Liver (tissue), 9 donors: ENCODE data around the gene STK33. TPM values are rescaled to one million over a fixed set of nuclear protein-coding genes. Genes with fewer than 3 reads are reported as not detected.

Source experiments
- DNase-seq: peaks from one replicate; pipeline ENCODE4 v3.0.0-alpha.2; 2017; ENCODE audit warnings: low spot score
- H3K27ac ChIP-seq, 2 donors: one replicate each; pipeline ENCODE4 v1.7.0; 2013; ENCODE audit warnings: inconsistent platforms in 2 of 2, low read length in 2 of 2, control low read depth in 1 of 2, low read depth in 1 of 2, mild to moderate bottlenecking in 1 of 2
- H3K27me3 ChIP-seq, 4 donors: one replicate each; pipeline versions ENCODE4 v1.6.1 to v1.7.0; 2013; ENCODE audit warnings: low read length in 3 of 4, inconsistent platforms in 1 of 4, mild to moderate bottlenecking in 1 of 4, moderate library complexity in 1 of 4; ENCODE audit not compliant: control insufficient read depth in 4 of 4, insufficient read depth in 4 of 4
- H3K36me3 ChIP-seq, 4 donors: one replicate each; pipeline versions ENCODE4 v1.6.1 to v1.7.0; 2013; ENCODE audit warnings: low read length in 3 of 4, mild to moderate bottlenecking in 3 of 4, low read depth in 1 of 4, moderate library complexity in 1 of 4; ENCODE audit not compliant: control insufficient read depth in 4 of 4, insufficient read depth in 3 of 4
- H3K4me1 ChIP-seq, 4 donors: one replicate each; pipeline versions ENCODE4 v1.6.1 to v1.7.0; 2013; ENCODE audit warnings: low read length in 3 of 4, mild to moderate bottlenecking in 3 of 4, moderate library complexity in 1 of 4; ENCODE audit not compliant: control insufficient read depth in 4 of 4, insufficient read depth in 4 of 4
- H3K4me3 ChIP-seq, 3 donors: one replicate each; pipeline versions ENCODE4 v1.6.1 to v1.7.0; 2013; ENCODE audit warnings: low read length in 3 of 3, control low read depth in 1 of 3, low read depth in 1 of 3, mild to moderate bottlenecking in 1 of 3
- H3K9ac ChIP-seq, 2 donors: one replicate each; pipeline ENCODE4 v1.7.0; 2013; ENCODE audit warnings: low read length in 2 of 2, mild to moderate bottlenecking in 2 of 2, moderate library complexity in 2 of 2, control low read depth in 1 of 2, low read depth in 1 of 2
- H3K9me3 ChIP-seq, 4 donors: one replicate each; pipeline versions ENCODE4 v1.6.1 to v1.7.0; 2013; ENCODE audit warnings: low read length in 3 of 4; ENCODE audit not compliant: control insufficient read depth in 4 of 4
- EGR1 ChIP-seq, 2 donors: IDR thresholded peaks; 2 replicates each; pipeline ENCODE4 v1.6.1; 2016 to 2018; ENCODE audit warnings: antibody characterized with exemption in 2 of 2, low read depth in 2 of 2
- FOXA1 ChIP-seq: IDR thresholded peaks from 2 replicates; pipeline ENCODE4 v1.6.1; 2016; ENCODE audit warnings: antibody characterized with exemption
- FOXA2 ChIP-seq: IDR thresholded peaks from 2 replicates; pipeline ENCODE4 v1.6.1; 2016; ENCODE audit warnings: antibody characterized with exemption
- GABPA ChIP-seq, 2 donors: IDR thresholded peaks in 1 of 2; conservative IDR thresholded peaks in 1 of 2; 2 replicates each; pipeline ENCODE4 v1.6.1; 2016; ENCODE audit warnings: antibody characterized with exemption in 2 of 2, mild to moderate bottlenecking in 1 of 2, moderate library complexity in 1 of 2
- HNF4A ChIP-seq, 2 donors: conservative IDR thresholded peaks; 2 replicates each; pipeline ENCODE4 v1.6.1; 2016; ENCODE audit warnings: antibody characterized with exemption in 2 of 2, mild to moderate bottlenecking in 2 of 2
- HNF4G ChIP-seq: IDR thresholded peaks from 2 replicates; pipeline ENCODE4 v1.6.1; 2016; ENCODE audit warnings: antibody characterized with exemption
- JUND ChIP-seq, 2 donors: IDR thresholded peaks; 2 replicates each; pipeline ENCODE4 v1.6.1; 2016; ENCODE audit warnings: antibody characterized with exemption in 2 of 2
- MAX ChIP-seq: IDR thresholded peaks from 2 replicates; pipeline ENCODE4 v1.6.1; 2016; ENCODE audit warnings: antibody characterized with exemption
- RAD21 ChIP-seq, 2 donors: IDR thresholded peaks; 2 replicates each; pipeline ENCODE4 v1.6.1; 2016; ENCODE audit warnings: antibody characterized with exemption in 2 of 2, mild to moderate bottlenecking in 2 of 2
- REST ChIP-seq: IDR thresholded peaks from 2 replicates; pipeline ENCODE4 v1.6.1; 2016; ENCODE audit warnings: antibody characterized with exemption, mild to moderate bottlenecking
- TAF1 ChIP-seq: conservative IDR thresholded peaks from 2 replicates; pipeline ENCODE4 v1.6.1; 2016; ENCODE audit warnings: antibody characterized with exemption, mild to moderate bottlenecking
- YY1 ChIP-seq: IDR thresholded peaks from 2 replicates; pipeline ENCODE4 v1.6.1; 2016; ENCODE audit warnings: antibody characterized with exemption, mild to moderate bottlenecking
- ZBTB33 ChIP-seq: IDR thresholded peaks from 2 replicates; pipeline ENCODE4 v1.6.1; 2016; ENCODE audit warnings: antibody characterized with exemption
- whole genome bisulfite sequencing: extraction: QIAGEN DNeasy Blood & Tissue Kit; methylation state at CpG from one replicate; pipeline ENCODE4 v1.1.7; 2013; 5-methylcytosine and 5-hydroxymethylcytosine counted together
- polyA plus RNA-seq, 2 donors: library from polyadenylated mRNA; stranded (reverse) in 1 of 2; unstranded in 1 of 2; fragments of 200-250 nt in 1 of 2; fragments of >200 nt in 1 of 2; fragmentation: Nextera tagmentation in 1 of 2; extraction: Ambion mirVana in 1 of 2; gene quantifications; one replicate each; pipeline versions ENCODE4 v1.2.1 to v1.2.3, GENCODE V29; 2013 to 2015
- total RNA-seq, 2 donors: library from RNA; depleted of rRNA; stranded (reverse); fragments of >200 nt; gene quantifications; one replicate each; pipeline ENCODE4 v1.2.3, GENCODE V29; 2014
- donor health status: healthy.
- donor health status: healthy.
- donor health status: healthy.
- donor health status: healthy.
- donor health status: healthy.

Gene STK33
- total and polyA plus RNA-seq, 4 donors, result 0.09 to 1.1 (median 0.52) TPM

- Histone ChIP-seq H3K4me3 (no peak overlapping the region), H3K9me3 (peaks cover 0 to 2% (median 0%) of the 10 kb centered on the region in 4 donors), H3K27ac (no peak overlapping the region), H3K9ac (no peak overlapping the region), H3K36me3 (no peaks in the 10 kb centered on the region), H3K4me1 (no peaks in the 10 kb centered on the region), H3K27me3 (no peaks in the 10 kb centered on the region)
- TF ChIP-seq REST, result peak; percentile 97
- no peak for TF ChIP-seq FOXA1
- no peak for TF ChIP-seq RAD21 (IDR thresholded peaks at IDR 0.05)
- no peak for TF ChIP-seq HNF4G
- TF ChIP-seq EGR1 (IDR thresholded peaks at IDR 0.05; ENCODE audit: low read depth in 2 of 2), result no peak
- no peak for TF ChIP-seq JUND (IDR thresholded peaks at IDR 0.05)
- DNase-seq, result no peak
- 41% methylated on average over 1 of the region's 1 CpG for WGBS
These were observed 190.7 kb downstream of the STK33 start for GRCh38 chr11:8403310-8403709.

GRCh38 chr11:8392886-8393285 lies 201.1 kb downstream of the STK33 start:
- Histone ChIP-seq H3K9me3 (no peaks in the 10 kb centered on the region), H3K27me3 (no peaks in the 10 kb centered on the region), H3K27ac (no peak overlapping the region), H3K9ac (no peak overlapping the region), H3K4me3 (no peak overlapping the region), H3K36me3 (no peaks in the 10 kb centered on the region), H3K4me1 (no peaks in the 10 kb centered on the region)
- no peak for DNase-seq
- 86% methylated on average over 3 of the region's 3 CpGs for WGBS
- no peak for TF ChIP-seq HNF4G

GRCh38 chr11:8392166-8392565 lies 201.9 kb downstream of the STK33 start:
- H3K36me3 ChIP-seq, result no peaks in the 10 kb centered on the region
- no peak overlapping the region for H3K4me3 ChIP-seq
- no peaks in the 10 kb centered on the region for H3K27me3 ChIP-seq
- no peaks in the 10 kb centered on the region for H3K4me1 ChIP-seq
- TF ChIP-seq GABPA (IDR thresholded peaks at IDR 0.05 in 1 of 2, conservative IDR thresholded peaks at IDR 0.05 in 1 of 2) (no peak), HNF4A (conservative IDR thresholded peaks at IDR 0.05) (no peak), FOXA2 (no peak), MAX (no peak), YY1 (no peak), ZBTB33 (no peak), TAF1 (no peak), EGR1 (IDR thresholded peaks at IDR 0.05; ENCODE audit: low read depth in 2 of 2) (no peak)
- no peak overlapping the region for H3K27ac ChIP-seq
- DNase-seq, result no peak
- no peaks in the 10 kb centered on the region for H3K9me3 ChIP-seq
- WGBS, result 86% methylated on average over 4 of the region's 4 CpGs
- H3K9ac ChIP-seq, result no peak overlapping the region
